Lung (tissue), 12 donors: Measurements from ENCODE around the gene FBXO34. TPM values are rescaled to one million over a fixed set of nuclear protein-coding genes. Genes with fewer than 3 reads are reported as not detected.

Experiments
- ATAC-seq: fragments of 200-7000 bp; cut with Tn5 transposase; one replicate; pipeline ENCODE4 v1.9.1; 2020; ENCODE audit warnings: moderate number of reproducible peaks; ENCODE audit not compliant: insufficient read depth, low FRiP score
- DNase-seq, 3 donors: peaks; one replicate each; pipeline ENCODE4 v3.0.0-alpha.2; 2013 to 2017
- H3K27ac ChIP-seq, 2 donors: one replicate each; pipeline ENCODE4 v1.5.1; 2013; ENCODE audit warnings: mild to moderate bottlenecking in 2 of 2, moderate library complexity in 2 of 2, control low read depth in 1 of 2, inconsistent platforms in 1 of 2, low read depth in 1 of 2, low read length in 1 of 2
- H3K27me3 ChIP-seq, 3 donors: one replicate each; pipeline ENCODE4 v1.5.1; 2013; ENCODE audit warnings: low read length in 2 of 3; ENCODE audit not compliant: control insufficient read depth in 3 of 3, insufficient read depth in 3 of 3
- H3K36me3 ChIP-seq, 4 donors: one replicate each; pipeline ENCODE4 v1.5.1; 2013; ENCODE audit warnings: low read length in 4 of 4, mild to moderate bottlenecking in 1 of 4, moderate library complexity in 1 of 4; ENCODE audit not compliant: control insufficient read depth in 4 of 4, insufficient read depth in 4 of 4
- H3K4me1 ChIP-seq, 5 donors: one replicate each; pipeline ENCODE4 v1.5.1; 2013; ENCODE audit warnings: low read length in 5 of 5, mild to moderate bottlenecking in 2 of 5, moderate library complexity in 1 of 5; ENCODE audit not compliant: control insufficient read depth in 5 of 5, insufficient read depth in 5 of 5
- H3K4me3 ChIP-seq: one replicate; pipeline ENCODE4 v1.5.1; 2013; ENCODE audit warnings: mild to moderate bottlenecking, control low read depth, moderate library complexity
- H3K9ac ChIP-seq, 2 donors: one replicate each; pipeline ENCODE4 v1.5.1; 2013; ENCODE audit warnings: low read length in 2 of 2, control low read depth in 1 of 2; ENCODE audit not compliant: insufficient read depth in 1 of 2
- H3K9me3 ChIP-seq, 4 donors: one replicate each; pipeline ENCODE4 v1.5.1; 2013; ENCODE audit warnings: low read length in 3 of 4, mild to moderate bottlenecking in 1 of 4, moderate library complexity in 1 of 4; ENCODE audit not compliant: control insufficient read depth in 4 of 4, insufficient read depth in 3 of 4
- WGBS, 2 donors: extraction: QIAGEN DNeasy Blood & Tissue Kit; methylation state at CpG; one replicate each; pipeline ENCODE4 v1.1.7; 2013; 5-methylcytosine and 5-hydroxymethylcytosine counted together
- polyA plus RNA-seq, 2 donors: library from polyadenylated mRNA; stranded (reverse); fragments of 200-250 nt; gene quantifications; one replicate each; pipeline ENCODE4 v1.2.1, GENCODE V29; 2013
- total RNA-seq, 2 donors: library from RNA; depleted of rRNA in 1 of 2; stranded (reverse); fragments of >200 nt in 1 of 2; gene quantifications; one replicate each; pipeline ENCODE4 v1.2.1, GENCODE V29; 2014 to 2021
- TF ChIP-seq, protein P1 (sequence below): IDR thresholded peaks from 2 replicates; pipeline ENCODE4 v1.5.1; 2012; ENCODE audit warnings: mild to moderate bottlenecking; ENCODE audit errors: control extremely low read depth, extremely low read depth
- donor health status: control.
- donor health status: control.
- donor health status: Bipolar disorder and iron deficiency.
- donor health status: healthy.
- donor health status: DM: yes; HTN: yes; CAD: no.

FBXO34 gene
- total and polyA plus RNA-seq, 4 donors = 14.0 to 59.4 (median 22.2) TPM

DNA sequence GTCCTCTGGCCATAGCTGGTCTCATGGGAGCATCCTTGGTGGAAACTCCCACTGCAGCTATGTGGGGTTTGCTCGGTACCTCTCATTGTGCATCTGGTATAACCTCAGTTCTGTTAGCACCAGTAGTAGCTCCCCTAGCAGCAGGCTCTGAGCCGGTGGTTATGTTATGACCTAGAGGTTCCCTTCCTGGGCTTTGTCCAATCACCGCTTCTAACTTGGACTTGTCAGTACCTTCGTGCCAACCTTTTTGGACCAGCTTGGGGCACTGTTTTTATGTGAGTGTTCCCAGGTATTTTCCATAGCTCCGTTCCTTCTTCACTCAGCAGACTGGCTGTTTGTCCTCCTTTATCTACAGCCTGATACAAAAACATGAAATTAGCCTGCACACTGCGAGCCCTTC, 84.7 kb downstream of the FBXO34 start:
- WGBS, 2 donors = 88 to 96% methylated on average over 6 of the region's 6 CpGs
- TF ChIP-seq, protein P1, sequence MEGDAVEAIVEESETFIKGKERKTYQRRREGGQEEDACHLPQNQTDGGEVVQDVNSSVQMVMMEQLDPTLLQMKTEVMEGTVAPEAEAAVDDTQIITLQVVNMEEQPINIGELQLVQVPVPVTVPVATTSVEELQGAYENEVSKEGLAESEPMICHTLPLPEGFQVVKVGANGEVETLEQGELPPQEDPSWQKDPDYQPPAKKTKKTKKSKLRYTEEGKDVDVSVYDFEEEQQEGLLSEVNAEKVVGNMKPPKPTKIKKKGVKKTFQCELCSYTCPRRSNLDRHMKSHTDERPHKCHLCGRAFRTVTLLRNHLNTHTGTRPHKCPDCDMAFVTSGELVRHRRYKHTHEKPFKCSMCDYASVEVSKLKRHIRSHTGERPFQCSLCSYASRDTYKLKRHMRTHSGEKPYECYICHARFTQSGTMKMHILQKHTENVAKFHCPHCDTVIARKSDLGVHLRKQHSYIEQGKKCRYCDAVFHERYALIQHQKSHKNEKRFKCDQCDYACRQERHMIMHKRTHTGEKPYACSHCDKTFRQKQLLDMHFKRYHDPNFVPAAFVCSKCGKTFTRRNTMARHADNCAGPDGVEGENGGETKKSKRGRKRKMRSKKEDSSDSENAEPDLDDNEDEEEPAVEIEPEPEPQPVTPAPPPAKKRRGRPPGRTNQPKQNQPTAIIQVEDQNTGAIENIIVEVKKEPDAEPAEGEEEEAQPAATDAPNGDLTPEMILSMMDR = no peak
- ATAC-seq (no peak), DNase-seq (no peak)
- H3K27ac ChIP-seq = no peak overlapping the region
- no peak overlapping the region for H3K9ac ChIP-seq
- H3K36me3 ChIP-seq = peaks cover 6 to 21% (median 10%) of the 10 kb centered on the region in 4 donors
- peaks cover 0 to 2% (median 0%) of the 10 kb centered on the region in 4 donors for H3K9me3 ChIP-seq
- peaks cover 0 to 1% (median 0%) of the 10 kb centered on the region in 5 donors for H3K4me1 ChIP-seq
- no peak overlapping the region for H3K4me3 ChIP-seq
- H3K27me3 ChIP-seq = no peaks in the 10 kb centered on the region

DNA sequence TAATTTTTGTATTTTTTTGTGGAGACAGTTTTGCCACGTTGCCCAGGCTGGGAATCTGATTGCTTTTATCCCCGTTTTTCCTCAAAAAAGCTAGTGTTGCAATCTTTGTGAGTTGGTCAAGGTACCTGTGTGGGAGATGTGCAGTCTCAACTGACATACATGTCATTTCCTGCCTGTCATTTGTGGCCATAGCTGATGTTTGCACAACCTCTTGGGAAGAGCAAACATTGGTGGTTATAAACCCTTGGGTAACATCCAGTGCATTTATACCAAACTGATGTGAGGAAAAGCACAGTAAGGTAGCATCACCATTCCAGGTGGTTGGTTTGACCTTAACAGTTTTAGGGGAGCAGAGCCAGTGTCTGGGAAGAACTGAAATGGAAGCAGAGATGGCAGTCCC, 85.7 kb downstream of the FBXO34 start:
- Histone ChIP-seq H3K27me3 (no peaks in the 10 kb centered on the region), H3K9me3 (peaks cover 0 to 2% (median 0%) of the 10 kb centered on the region in 4 donors), H3K9ac (no peak overlapping the region), H3K4me3 (no peak overlapping the region), H3K27ac (no peak overlapping the region), H3K36me3 (peaks cover 0 to 12% (median 6%) of the 10 kb centered on the region in 4 donors), H3K4me1 (peaks cover 0 to 1% (median 0%) of the 10 kb centered on the region in 5 donors)
- TF ChIP-seq, protein P1 = no peak
- DNase-seq = no peak
- ATAC-seq = no peak
- WGBS, 2 donors = 34 to 58% methylated on average over 2 of the region's 2 CpGs

DNA sequence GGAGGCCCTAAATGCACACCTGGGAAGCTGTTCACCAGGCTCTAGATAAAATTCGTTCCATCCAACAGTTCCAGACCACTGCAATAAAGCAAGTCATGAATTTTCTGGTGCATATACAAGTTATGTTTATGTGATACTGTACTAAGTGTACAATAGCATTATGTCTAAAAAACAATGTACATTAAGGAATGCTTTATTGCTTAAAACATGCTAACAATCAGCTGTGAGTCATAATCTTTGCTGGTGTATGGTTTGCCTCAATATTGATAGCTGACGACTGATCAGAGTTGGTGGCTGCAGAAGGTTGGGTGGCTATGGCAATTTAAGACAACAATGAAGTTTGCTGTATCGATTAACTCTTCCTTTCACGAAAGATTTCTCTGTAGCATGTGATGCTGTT, 88.1 kb downstream of the FBXO34 start:
- ATAC-seq (no peak), DNase-seq (no peak)
- TF ChIP-seq, protein P1 = no peak
- peaks cover 0 to 1% (median 0%) of the 10 kb centered on the region in 5 donors for H3K4me1 ChIP-seq
- H3K27me3 ChIP-seq = no peaks in the 10 kb centered on the region
- H3K36me3 ChIP-seq = peaks cover 0 to 5% (median 4%) of the 10 kb centered on the region in 4 donors
- no peak overlapping the region for H3K9ac ChIP-seq
- H3K9me3 ChIP-seq = no peaks in the 10 kb centered on the region
- no peak overlapping the region for H3K4me3 ChIP-seq
- WGBS, 2 donors = 95 to 96% methylated on average over 4 of the region's 4 CpGs
- H3K27ac ChIP-seq = no peak overlapping the region

DNA sequence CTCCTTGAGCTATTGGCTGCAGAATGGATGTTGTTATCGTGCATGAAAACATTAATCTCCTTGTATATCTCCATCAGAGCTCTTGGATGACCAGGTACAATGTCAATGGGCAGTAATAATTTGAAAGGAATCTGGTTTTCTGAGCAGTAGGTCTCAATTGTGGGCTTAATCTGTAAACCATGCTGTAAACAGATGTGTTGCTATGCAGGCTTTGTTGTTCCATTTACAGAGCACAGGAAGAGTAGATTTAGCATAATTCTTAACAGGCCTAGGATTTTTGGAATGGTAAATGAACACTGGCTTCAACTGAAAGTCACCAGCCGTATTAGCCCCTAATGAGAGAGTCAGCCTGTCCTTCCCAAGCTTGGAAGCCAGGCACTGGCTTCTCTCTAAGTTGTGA, 90.0 kb downstream of the FBXO34 start:
- ATAC-seq (no peak), DNase-seq (no peak)
- WGBS, 2 donors = 97 to 98% methylated on average over 2 of the region's 2 CpGs
- H3K9ac ChIP-seq = no peak overlapping the region
- no peaks in the 10 kb centered on the region for H3K9me3 ChIP-seq
- H3K27ac ChIP-seq = no peak overlapping the region
- peaks cover 0 to 1% (median 0%) of the 10 kb centered on the region in 5 donors for H3K4me1 ChIP-seq
- H3K4me3 ChIP-seq = no peak overlapping the region
- TF ChIP-seq, protein P1 = no peak
- peaks cover 0 to 6% (median 3%) of the 10 kb centered on the region in 4 donors for H3K36me3 ChIP-seq
- H3K27me3 ChIP-seq = no peaks in the 10 kb centered on the region
